Measurements from ENCODE around the gene FOXP2. TPM values are rescaled to one million over a fixed set of nuclear protein-coding genes. Genes with fewer than 3 reads are reported as not detected.

FOXP2 gene
- total RNA-seq, 4 donors from 2014 or later = 42.3 to 83.7 (median 50.7) TPM

DNA sequence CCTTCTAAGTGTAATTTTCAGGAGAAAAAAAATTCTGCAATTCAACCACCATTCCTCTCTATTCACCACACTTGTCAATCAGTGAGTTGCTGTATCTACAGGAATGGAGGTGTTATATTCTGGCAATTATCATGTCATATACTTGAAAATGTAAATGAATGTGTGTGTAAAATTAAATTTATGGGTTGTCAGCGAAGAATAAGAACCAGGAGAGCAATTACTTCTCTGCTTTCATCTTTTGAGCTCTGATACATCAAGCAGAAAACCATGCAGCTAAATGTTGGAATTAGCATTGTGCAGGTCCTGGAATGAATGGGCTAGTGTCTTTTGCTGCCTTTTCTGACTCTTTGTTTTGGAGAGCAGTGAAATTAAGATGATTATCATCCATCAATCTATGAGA, 207.6 kb downstream of the FOXP2 start:
- Histone ChIP-seq H3K36me3 (no peaks in the 10 kb centered on the region), H3K27me3 (no peaks in the 10 kb centered on the region), H3K4me1 (peaks cover 0 to 17% (median 2%) of the 10 kb centered on the region in 3 donors), H3K9me3 (no peaks in the 10 kb centered on the region), H3K27ac (no peak overlapping the region), H3K4me3 (no peak overlapping the region)
- ATAC-seq = no peak
- TF ChIP-seq POLR2AphosphoS5 (IDR thresholded peaks at IDR 0.05) = no peak
- WGBS, 2 donors (ENCODE audit: low coverage in 1 of 2) = 93 to 100% methylated on average over 1 of the region's 1 CpG

DNA sequence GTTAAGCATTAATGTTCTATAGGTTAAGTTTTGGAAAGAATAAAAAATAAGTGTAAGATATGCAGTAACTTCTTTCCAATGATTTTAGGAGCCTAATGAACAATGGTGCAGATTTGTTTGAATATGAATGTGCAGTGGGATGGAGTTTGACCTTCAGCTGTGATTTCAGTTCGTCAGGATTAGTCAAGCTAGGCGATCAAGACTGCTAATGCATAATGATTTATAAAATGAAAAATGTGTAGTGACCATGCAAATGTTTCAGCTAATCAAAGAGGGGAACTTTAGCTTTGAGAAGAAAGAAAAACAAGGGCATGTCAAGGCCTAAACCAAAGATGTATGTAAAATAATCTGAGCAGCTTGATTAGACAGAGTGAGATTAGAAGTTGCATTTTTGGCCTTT, 208.5 kb downstream of the FOXP2 start:
- no peaks in the 10 kb centered on the region for H3K9me3 ChIP-seq
- TF ChIP-seq, protein P1, sequence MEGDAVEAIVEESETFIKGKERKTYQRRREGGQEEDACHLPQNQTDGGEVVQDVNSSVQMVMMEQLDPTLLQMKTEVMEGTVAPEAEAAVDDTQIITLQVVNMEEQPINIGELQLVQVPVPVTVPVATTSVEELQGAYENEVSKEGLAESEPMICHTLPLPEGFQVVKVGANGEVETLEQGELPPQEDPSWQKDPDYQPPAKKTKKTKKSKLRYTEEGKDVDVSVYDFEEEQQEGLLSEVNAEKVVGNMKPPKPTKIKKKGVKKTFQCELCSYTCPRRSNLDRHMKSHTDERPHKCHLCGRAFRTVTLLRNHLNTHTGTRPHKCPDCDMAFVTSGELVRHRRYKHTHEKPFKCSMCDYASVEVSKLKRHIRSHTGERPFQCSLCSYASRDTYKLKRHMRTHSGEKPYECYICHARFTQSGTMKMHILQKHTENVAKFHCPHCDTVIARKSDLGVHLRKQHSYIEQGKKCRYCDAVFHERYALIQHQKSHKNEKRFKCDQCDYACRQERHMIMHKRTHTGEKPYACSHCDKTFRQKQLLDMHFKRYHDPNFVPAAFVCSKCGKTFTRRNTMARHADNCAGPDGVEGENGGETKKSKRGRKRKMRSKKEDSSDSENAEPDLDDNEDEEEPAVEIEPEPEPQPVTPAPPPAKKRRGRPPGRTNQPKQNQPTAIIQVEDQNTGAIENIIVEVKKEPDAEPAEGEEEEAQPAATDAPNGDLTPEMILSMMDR (IDR thresholded peaks at IDR 0.05) = no peak
- TF ChIP-seq EP300 (IDR thresholded peaks at IDR 0.05) = no peak
- no peak for TF ChIP-seq POLR2A (IDR thresholded peaks at IDR 0.05)
- no peak for TF ChIP-seq POLR2AphosphoS5 (IDR thresholded peaks at IDR 0.05)
- H3K4me3 ChIP-seq = no peak overlapping the region
- H3K27ac ChIP-seq = no peak overlapping the region
- no peaks in the 10 kb centered on the region for H3K36me3 ChIP-seq
- H3K27me3 ChIP-seq = no peaks in the 10 kb centered on the region
- no peak for ATAC-seq
- WGBS, 2 donors (ENCODE audit: low coverage in 1 of 2) = 66 to 87% methylated on average over 2 of the region's 2 CpGs
- H3K4me1 ChIP-seq = peaks cover 0 to 17% (median 2%) of the 10 kb centered on the region in 3 donors

DNA sequence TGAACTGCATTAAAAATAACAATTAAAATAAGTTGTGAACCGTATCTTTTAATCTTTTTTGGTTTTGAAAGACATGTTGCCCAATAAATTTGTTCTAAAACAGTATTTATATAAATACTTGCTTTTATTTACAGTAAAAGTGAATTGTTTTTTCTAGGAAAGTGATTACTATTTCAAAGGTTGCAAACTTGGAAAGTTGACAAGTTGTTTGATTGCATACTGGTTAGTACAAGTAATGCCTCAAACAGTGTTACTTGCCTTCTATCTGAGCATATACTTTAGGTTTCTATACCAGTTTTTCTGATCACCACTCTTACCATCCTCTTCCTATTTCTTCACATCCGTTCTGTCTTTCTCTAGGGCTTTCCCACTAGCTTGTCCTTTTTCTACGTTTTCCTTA, 212.6 kb downstream of the FOXP2 start:
- 57 to 68% methylated on average over 3 of the region's 3 CpGs for WGBS, 2 donors (ENCODE audit: low coverage in 1 of 2)
- Histone ChIP-seq H3K27ac (no peak overlapping the region), H3K9me3 (no peaks in the 10 kb centered on the region), H3K4me1 (peaks cover 0 to 2% (median 0%) of the 10 kb centered on the region in 3 donors), H3K27me3 (no peaks in the 10 kb centered on the region), H3K4me3 (no peak overlapping the region), H3K36me3 (peaks cover 0 to 28% of the 10 kb centered on the region in 2 donors)
- no peak for ATAC-seq
- no peak for TF ChIP-seq EP300 (IDR thresholded peaks at IDR 0.05)
- no peak for TF ChIP-seq POLR2AphosphoS5 (IDR thresholded peaks at IDR 0.05)

DNA sequence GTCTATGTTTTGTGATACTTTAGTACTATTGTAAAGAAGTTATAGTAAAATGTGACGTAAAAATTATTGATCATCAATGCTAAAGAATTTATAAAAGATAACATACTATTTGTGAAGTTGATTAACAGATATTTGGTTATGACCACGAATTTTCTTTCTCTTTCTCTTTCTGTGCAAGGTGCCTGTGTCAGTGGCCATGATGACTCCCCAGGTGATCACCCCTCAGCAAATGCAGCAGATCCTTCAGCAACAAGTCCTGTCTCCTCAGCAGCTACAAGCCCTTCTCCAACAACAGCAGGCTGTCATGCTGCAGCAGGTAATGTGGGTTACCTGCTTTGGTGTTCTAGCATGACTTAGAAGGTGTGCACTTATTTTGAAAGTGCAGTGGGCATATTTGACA, 213.7 kb downstream of the FOXP2 start:
- Histone ChIP-seq H3K4me1 (peaks cover 0 to 2% (median 0%) of the 10 kb centered on the region in 3 donors), H3K36me3 (peaks cover 0 to 28% of the 10 kb centered on the region in 2 donors), H3K9me3 (no peaks in the 10 kb centered on the region), H3K27ac (no peak overlapping the region), H3K27me3 (no peaks in the 10 kb centered on the region), H3K4me3 (no peak overlapping the region)
- no peak for ATAC-seq
- WGBS, 2 donors (ENCODE audit: low coverage in 1 of 2) = 76 to 85% methylated on average over 2 of the region's 2 CpGs
- TF ChIP-seq POLR2AphosphoS5 (IDR thresholded peaks at IDR 0.05) (no peak), EP300 (IDR thresholded peaks at IDR 0.05) (no peak), POLR2A (IDR thresholded peaks at IDR 0.05) (no peak)
- TF ChIP-seq, protein P1 (IDR thresholded peaks at IDR 0.05) = no peak

DNA sequence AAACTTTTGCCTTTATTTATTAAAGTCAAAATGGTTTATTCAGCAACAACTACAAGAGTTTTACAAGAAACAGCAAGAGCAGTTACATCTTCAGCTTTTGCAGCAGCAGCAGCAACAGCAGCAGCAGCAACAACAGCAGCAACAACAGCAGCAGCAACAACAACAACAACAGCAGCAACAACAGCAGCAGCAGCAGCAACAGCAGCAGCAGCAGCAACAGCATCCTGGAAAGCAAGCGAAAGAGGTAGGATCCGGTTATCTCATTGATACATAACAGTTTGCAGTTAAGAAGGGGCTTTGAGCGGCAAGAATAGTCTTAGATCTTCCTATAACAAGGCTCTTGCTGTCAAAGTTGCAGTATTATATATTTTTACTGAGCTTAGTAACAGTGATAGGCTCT, 215.1 kb downstream of the FOXP2 start:
- WGBS, 2 donors (ENCODE audit: low coverage in 1 of 2) = 93 to 100% methylated on average over 2 to 3 of the region's 3 CpGs
- no peaks in the 10 kb centered on the region for H3K4me1 ChIP-seq
- no peak overlapping the region for H3K27ac ChIP-seq
- TF ChIP-seq POLR2A (IDR thresholded peaks at IDR 0.05) (no peak), POLR2AphosphoS5 (IDR thresholded peaks at IDR 0.05) (no peak), EP300 (IDR thresholded peaks at IDR 0.05) (no peak)
- TF ChIP-seq, protein P1 (IDR thresholded peaks at IDR 0.05) = no peak
- no peaks in the 10 kb centered on the region for H3K27me3 ChIP-seq
- no peak for ATAC-seq
- H3K4me3 ChIP-seq = no peak overlapping the region
- H3K9me3 ChIP-seq = no peaks in the 10 kb centered on the region
- H3K36me3 ChIP-seq = peaks cover 0 to 28% of the 10 kb centered on the region in 2 donors

DNA sequence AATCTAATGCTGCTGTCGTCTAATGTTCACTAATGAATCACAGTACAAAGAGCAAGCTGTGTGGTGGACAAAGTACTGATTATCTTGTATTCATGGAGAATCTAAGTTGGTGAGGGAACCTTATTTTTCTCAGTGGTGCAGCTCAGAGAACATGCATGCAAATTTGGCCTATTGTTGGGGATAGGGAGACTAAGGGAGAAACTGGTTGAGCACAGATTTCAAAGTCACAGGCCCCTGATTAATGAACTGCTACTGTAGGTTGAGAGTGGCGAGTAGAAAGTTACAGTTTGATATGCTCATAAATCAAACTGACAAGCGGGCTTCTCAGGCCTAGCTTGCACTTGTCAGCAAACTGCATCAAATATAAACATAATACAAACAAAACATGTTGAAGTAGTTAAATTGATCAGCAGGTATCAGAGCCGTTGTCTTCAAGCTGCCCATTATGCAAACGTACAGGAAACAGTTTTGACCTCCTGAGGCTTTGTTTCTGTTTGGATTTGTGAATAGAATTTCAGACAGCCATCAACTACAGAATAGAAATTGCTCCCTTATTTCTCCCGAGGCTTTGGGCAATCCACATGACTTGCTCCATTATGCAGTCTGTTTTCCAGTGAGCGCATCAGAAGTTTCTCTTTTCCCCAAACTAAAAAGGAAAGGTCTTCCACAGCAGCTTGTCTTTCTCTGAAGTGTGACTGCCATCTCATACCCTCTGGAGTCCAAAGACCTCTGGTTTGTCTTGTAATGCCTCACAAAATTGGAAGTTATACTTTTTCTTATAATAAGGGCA, 215.8 kb downstream of the FOXP2 start:
- 53 to 59% methylated on average over 6 to 7 of the region's 7 CpGs for WGBS, 2 donors (ENCODE audit: low coverage in 1 of 2)
- H3K36me3 ChIP-seq = peaks cover 0 to 28% of the 10 kb centered on the region in 2 donors
- H3K9me3 ChIP-seq = no peaks in the 10 kb centered on the region
- no peak for ATAC-seq
- H3K27me3 ChIP-seq = no peaks in the 10 kb centered on the region
- no peak overlapping the region for H3K4me3 ChIP-seq
- no peaks in the 10 kb centered on the region for H3K4me1 ChIP-seq
- H3K27ac ChIP-seq = no peak overlapping the region
- TF ChIP-seq EP300 (IDR thresholded peaks at IDR 0.05) = no peak
- TF ChIP-seq POLR2AphosphoS5 (IDR thresholded peaks at IDR 0.05) = no peak
- TF ChIP-seq, protein P1 (IDR thresholded peaks at IDR 0.05) = no peak
- TF ChIP-seq POLR2A (IDR thresholded peaks at IDR 0.05) = no peak

Measured in gastroesophageal sphincter (tissue), 4 donors.